ENCODE results near the gene FLT3LG.
"Not testable (repeated sequence)": the region's sequence is repeated elsewhere in the genome, so short reads cannot be mapped to it uniquely, and the experiment has no call there.

Gene FLT3LG

DNA sequence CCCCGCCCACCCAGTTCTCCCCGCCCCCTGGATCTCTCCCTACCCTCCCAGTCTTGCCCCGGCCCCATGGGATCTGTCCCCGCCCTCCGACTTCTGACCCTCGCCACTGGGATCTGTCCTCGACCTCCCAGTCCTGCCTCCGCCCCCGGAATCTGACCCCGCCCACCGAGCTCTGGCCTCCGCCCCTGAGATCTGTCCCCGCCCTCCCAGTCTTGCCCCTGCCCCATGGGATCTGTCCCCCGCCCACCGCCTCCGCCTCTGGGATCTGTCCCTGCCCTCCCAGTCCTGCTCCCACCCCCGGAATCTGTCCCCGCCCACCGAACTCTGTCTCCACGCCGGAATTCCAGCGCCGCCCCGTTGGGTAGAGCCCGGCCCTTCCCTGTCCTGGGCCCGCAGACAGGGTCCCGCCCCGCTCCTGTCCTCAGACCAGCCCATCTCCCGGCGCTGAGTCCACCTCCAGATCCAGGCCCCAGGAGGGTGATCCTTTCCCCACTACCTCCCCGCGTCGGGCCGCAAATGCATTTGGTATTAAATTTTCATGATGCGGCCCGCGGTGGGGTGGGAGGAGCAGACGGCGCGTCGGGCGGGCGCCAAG is 31.1 kb upstream of the FLT3LG start:
- in situ Hi-C loops (cut with HindIII; ENCODE audit: low pct_unique_long_range_greater_than_20kb, low sequenced_read_pairs) = no loop called here
- peak; percentile 78 to 93 for DNase-seq (ENCODE audit: low read depth in 1 of 2, low spot score in 1 of 2)
- no peak for TF ChIP-seq JUND (IDR thresholded peaks at IDR 0.05; ENCODE audit: low read depth)

DNA sequence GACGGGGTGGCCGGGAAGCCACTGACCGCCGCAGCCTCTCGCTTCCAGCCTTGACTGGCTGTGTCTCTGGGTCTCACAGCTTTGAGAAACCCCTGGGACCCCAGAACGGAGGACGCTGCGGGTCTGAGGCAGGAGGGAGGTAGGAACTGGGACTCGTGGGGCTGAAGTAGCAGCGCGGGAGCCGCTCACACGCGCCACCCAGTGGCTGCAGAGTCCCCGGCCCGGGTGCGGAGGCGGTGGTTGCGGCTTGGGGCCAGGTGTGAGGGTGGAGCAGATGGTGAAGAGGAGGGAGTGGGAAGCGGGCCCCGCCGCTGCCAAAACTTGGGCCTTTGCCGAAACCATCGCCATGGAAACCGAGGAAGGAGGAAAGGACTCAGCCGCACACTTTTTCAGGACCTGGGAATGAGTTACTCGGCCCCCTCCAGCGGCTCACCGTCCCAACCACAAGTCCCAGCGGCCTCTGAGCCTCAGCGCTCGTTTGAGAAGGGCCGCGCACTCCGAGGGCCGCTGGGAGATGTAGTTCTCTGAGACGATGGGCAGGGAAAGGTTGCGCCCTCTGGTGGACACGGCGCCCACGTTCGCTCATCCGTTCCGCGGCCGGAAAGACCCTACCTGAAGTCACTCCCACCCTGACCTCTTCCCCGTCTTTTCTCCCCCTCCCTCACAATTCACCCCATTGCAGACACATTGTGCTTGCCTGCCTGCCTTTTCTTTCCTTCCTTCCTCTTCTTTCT is 30.5 kb upstream of the FLT3LG start:
- no peak for TF ChIP-seq JUND (IDR thresholded peaks at IDR 0.05; ENCODE audit: low read depth)
- peak; percentile 81 to 93 for DNase-seq (ENCODE audit: low read depth in 1 of 2, low spot score in 1 of 2)
- in situ Hi-C loops (cut with HindIII; ENCODE audit: low pct_unique_long_range_greater_than_20kb, low sequenced_read_pairs) = no loop called here

GRCh38 chr19:49444100-49444700 is 29.8 kb upstream of the FLT3LG start:
- not testable (repeated sequence) for DNase-seq (ENCODE audit: low read depth in 1 of 2, low spot score in 1 of 2)

DNA sequence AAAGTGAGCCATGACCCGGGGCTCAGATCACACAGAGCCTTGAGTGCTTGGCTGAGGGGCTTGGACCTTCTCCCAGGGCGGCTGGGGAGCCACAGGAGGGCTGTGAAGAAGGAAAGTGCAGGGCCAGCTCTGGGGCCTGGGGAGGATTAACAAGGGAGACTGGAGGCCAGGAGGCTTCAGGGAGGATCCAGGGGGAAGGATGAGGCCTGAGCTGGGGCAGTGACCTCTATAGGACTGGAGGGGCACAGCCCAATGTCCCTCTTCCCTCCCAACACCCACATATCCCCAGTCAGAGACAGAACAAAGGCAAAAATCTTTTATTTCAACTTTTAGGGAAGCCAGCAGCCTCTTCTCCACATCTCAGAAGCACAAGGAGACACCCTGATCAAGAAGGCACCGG is 28.0 kb upstream of the FLT3LG start:
- in situ Hi-C loops (cut with HindIII; ENCODE audit: low pct_unique_long_range_greater_than_20kb, low sequenced_read_pairs) = no loop called here
- DNase-seq (ENCODE audit: low read depth in 1 of 2, low spot score in 1 of 2) = no peak
- TF ChIP-seq JUND (IDR thresholded peaks at IDR 0.05; ENCODE audit: low read depth) = no peak

More at GRCh38 chr19:49444100-49444700, 29.8 kb upstream of the FLT3LG start:
- in situ Hi-C loops (cut with HindIII; ENCODE audit: low pct_unique_long_range_greater_than_20kb, low sequenced_read_pairs) = not testable (repeated sequence)

DNA sequence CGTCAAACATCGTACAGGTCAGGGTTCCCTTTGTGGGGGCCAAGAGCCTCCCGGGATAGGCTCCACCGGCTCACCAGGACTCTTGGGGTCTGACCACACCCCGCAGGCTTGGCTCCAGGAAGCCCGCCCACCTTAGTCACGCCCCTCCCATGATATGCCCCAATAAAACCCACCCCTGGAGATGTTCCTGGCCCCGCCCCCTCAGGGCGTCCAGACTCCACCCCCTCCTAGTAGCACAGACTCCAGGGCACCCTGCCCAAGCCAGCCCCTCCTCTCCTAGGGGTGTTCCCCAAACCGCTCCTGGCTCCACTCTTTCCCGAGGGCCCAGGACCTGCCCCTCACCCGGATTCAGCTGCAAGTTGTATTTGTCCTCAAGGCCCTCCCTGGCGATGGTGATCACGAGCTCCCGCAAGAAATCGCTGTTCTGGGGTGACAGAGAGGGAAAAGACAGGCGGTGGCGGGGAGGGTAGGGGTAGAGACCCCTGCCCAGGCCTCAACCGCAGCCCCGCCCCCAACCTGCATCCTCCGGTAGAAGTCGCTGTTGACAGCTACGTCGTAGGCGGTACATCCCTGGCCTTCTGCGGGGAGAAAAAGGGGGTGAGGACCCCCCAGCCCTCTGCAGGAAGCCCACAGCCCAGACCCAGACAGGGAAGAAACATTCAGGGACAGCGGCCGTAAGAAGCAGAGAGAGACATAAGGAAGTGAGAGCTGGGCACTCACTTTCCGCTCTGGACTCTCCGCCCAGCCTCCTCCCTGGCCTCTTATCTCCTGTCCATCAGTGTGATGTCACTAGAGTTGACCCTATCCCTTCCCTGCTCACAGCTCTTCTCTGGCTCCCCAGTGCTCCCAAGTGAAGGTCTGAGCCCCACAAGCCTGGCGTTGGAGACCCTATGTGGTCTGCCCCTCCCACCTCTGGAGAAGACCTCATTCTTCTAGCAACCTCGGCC is 26.3 kb upstream of the FLT3LG start:
- no peak for DNase-seq (ENCODE audit: low read depth in 1 of 2, low spot score in 1 of 2)
- in situ Hi-C loops (cut with HindIII; ENCODE audit: low pct_unique_long_range_greater_than_20kb, low sequenced_read_pairs) = no loop called here
- TF ChIP-seq JUND (IDR thresholded peaks at IDR 0.05; ENCODE audit: low read depth) = no peak

GRCh38 chr19:49448432-49448786 is 25.6 kb upstream of the FLT3LG start:
- TF ChIP-seq JUND (IDR thresholded peaks at IDR 0.05; ENCODE audit: low read depth) = no peak
- DNase-seq (ENCODE audit: low read depth in 1 of 2, low spot score in 1 of 2) = no peak
- in situ Hi-C loops (cut with HindIII; ENCODE audit: low pct_unique_long_range_greater_than_20kb, low sequenced_read_pairs) = no loop called here

DNA sequence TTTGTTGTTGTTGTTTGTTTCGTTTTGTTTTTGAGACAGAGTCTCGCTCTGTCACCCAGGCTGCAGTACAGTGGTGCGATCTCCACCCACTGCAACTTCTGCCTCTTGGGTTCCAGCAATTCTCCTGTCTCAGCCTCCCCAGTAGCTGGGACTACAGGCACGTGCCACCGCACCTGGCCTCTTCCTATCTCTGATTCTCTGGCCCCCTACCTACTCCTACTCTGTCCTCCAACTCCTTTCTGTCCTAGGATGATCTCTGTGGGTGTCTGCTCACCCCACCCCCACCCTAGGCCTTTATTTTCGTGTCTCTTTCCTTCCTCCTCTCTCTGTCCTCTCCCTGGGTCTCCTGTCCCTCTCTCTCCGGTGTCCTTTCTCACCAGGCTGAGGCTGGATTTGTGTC is 23.6 kb upstream of the FLT3LG start:
- DNase-seq (ENCODE audit: low read depth in 1 of 2, low spot score in 1 of 2) = no peak
- no peak for TF ChIP-seq JUND (IDR thresholded peaks at IDR 0.05; ENCODE audit: low read depth)
- in situ Hi-C loops (cut with HindIII; ENCODE audit: low pct_unique_long_range_greater_than_20kb, low sequenced_read_pairs) = no loop called here

GRCh38 chr19:49451430-49452181 is 22.4 kb upstream of the FLT3LG start, which contains the start of gene PIH1D1:
Gene PIH1D1 (minus strand): TSS chr19:49451814. CDS start chr19:49451574, 240 bp downstream.
- in situ Hi-C loops (cut with HindIII; ENCODE audit: low pct_unique_long_range_greater_than_20kb, low sequenced_read_pairs) = no loop called here
- no peak for TF ChIP-seq JUND (IDR thresholded peaks at IDR 0.05; ENCODE audit: low read depth)
- DNase-seq (ENCODE audit: low read depth in 1 of 2, low spot score in 1 of 2) = peak; percentile 71 to 99

DNA sequence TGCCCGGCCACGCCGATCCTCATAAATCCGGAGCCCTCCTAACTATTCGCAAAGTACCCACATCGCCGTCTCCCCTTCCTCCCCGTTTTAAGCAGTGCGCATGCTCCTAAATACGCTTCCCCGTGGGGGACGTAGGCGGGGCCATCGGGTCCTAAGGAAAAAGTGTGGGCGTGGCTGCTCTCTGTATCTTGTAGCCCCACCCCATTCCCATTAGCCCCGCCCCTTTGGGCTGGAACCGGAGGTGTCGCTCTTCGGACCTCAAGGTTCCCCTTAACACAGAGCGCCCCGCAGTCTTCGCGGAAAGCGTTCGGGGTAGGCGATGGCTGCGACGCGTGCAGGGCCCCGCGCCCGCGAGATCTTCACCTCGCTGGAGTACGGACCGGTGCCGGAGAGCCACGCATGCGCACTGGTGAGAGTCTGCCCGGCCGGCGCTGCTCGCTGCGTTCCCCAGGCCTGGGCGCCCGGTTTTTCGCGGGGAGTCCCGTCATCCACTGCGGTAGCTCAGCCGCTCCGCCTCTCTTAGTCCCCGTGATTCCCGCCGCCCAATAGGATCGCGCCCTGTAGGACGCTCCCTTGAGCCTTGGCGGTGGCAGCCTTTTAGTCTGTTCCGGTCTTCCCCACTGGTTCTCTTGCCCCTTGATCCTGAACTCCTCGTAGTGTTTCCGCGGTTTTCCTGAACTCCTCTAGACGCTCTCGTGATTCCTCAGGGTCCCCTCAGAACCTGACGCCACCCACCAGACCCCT is 20.8 kb upstream of the FLT3LG start, which contains the start of gene ALDH16A1:
Gene ALDH16A1 (plus strand): TSS at position 213 of the 744 bp plus-strand sequence. CDS start 107 bp downstream, at position 320.
- in situ Hi-C loops (cut with HindIII; ENCODE audit: low pct_unique_long_range_greater_than_20kb, low sequenced_read_pairs) = no loop called here
- peak; percentile 87 to 96 for DNase-seq (ENCODE audit: low read depth in 1 of 2, low spot score in 1 of 2)
- no peak for TF ChIP-seq JUND (IDR thresholded peaks at IDR 0.05; ENCODE audit: low read depth)

DNA sequence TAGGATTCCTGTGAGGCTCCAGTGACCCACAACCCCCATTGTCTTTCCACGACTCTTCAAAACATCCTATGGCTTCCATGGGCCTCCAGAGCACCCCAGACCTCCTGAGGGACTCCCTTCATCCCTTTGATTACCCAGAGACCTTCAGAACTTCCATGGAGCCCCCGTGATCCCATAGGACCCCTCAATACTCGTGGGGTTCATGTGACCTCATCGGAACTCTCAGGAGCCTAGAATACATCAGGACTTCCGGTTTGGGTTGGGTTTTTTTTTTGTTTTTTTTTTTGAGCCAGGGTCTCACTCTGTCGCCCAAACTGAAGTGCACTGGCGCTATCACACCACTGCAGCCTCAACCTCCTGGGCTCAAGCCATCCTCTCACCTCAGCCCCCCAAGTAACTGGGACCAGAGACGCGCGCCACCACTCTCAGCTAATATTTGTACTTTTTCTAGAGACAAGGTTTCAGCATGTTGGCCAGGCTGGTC is 20.2 kb upstream of the FLT3LG start:
- in situ Hi-C loops (cut with HindIII; ENCODE audit: low pct_unique_long_range_greater_than_20kb, low sequenced_read_pairs) = no loop called here
- DNase-seq (ENCODE audit: low read depth in 1 of 2, low spot score in 1 of 2) = no peak
- TF ChIP-seq JUND (IDR thresholded peaks at IDR 0.05; ENCODE audit: low read depth) = no peak

GRCh38 chr19:49455773-49456172 is 18.2 kb upstream of the FLT3LG start:
- in situ Hi-C loops (cut with HindIII; ENCODE audit: low pct_unique_long_range_greater_than_20kb, low sequenced_read_pairs) = no loop called here
- TF ChIP-seq JUND (IDR thresholded peaks at IDR 0.05; ENCODE audit: low read depth) = no peak
- no peak for DNase-seq (ENCODE audit: low read depth in 1 of 2, low spot score in 1 of 2)

All from T47D (cell line).